Measurements from ENCODE around the gene KCTD4.
A peak's percentile ranks its signal among the peaks of the same experiment; 100 is the strongest.

The KCTD4 gene

GRCh38 chr13:45184693-45185092, 16.2 kb downstream of the KCTD4 start:
- 95% methylated on average over 4 of the region's 5 CpGs for WGBS
- H3K27me3 ChIP-seq (ENCODE audit: control insufficient read depth in 1 of 2, insufficient read depth in 1 of 2, low read length in 2 of 2) = no peaks in the 10 kb centered on the region
- H3K27ac ChIP-seq (ENCODE audit: low read length, poor library complexity, severe bottlenecking) = no peak overlapping the region

GRCh38 chr13:45180713-45181601, 19.9 kb downstream of the KCTD4 start:
- H3K4me1 ChIP-seq (ENCODE audit: control insufficient read depth, insufficient read depth, low read depth, low read length) = peaks cover 12% of the 10 kb centered on the region
- no peak overlapping the region for H3K18ac ChIP-seq (ENCODE audit: low read depth in 1 of 2, low read length in 2 of 2)
- H3K27ac ChIP-seq (ENCODE audit: low read length, poor library complexity, severe bottlenecking) = peak overlapping the region; percentile 31
- DNase-seq = no peak
- peak overlapping the region; percentile 71 for H2AK5ac ChIP-seq (ENCODE audit: low read length, severe bottlenecking)
- H3K27me3 ChIP-seq (ENCODE audit: control insufficient read depth in 1 of 2, insufficient read depth in 1 of 2, low read length in 2 of 2) = no peaks in the 10 kb centered on the region
- peak overlapping the region; percentile 50 for H3K9ac ChIP-seq (ENCODE audit: low read length)
- no peaks in the 10 kb centered on the region for H3K9me3 ChIP-seq (ENCODE audit: control insufficient read depth, low read length)
- peak overlapping the region in 1 of 2 experiments; percentile 30 for H2BK12ac ChIP-seq (ENCODE audit: low read length in 2 of 2)
- no peak overlapping the region for H3K4me3 ChIP-seq (ENCODE audit: insufficient read depth in 1 of 2, low read depth in 1 of 2, low read length in 2 of 2)
- H2AFZ ChIP-seq (ENCODE audit: low read depth, low read length) = no peak overlapping the region
- H3K14ac ChIP-seq (ENCODE audit: low read length in 2 of 2) = no peak overlapping the region
- H2BK15ac ChIP-seq (ENCODE audit: low read depth, poor library complexity, severe bottlenecking) = no peak overlapping the region
- peaks cover 3 to 22% of the 10 kb centered on the region in 2 experiments for H3K36me3 ChIP-seq (ENCODE audit: control insufficient read depth in 1 of 2, insufficient read depth in 2 of 2, low read depth in 1 of 2, low read length in 2 of 2)
- H4K91ac ChIP-seq (ENCODE audit: low read length) = no peak overlapping the region
- no peak overlapping the region for H3K4me2 ChIP-seq (ENCODE audit: low read length, poor library complexity, severe bottlenecking)
- no peak overlapping the region for H3K4ac ChIP-seq (ENCODE audit: low read depth in 1 of 2, low read length in 2 of 2)
- no peak overlapping the region for H3K23ac ChIP-seq (ENCODE audit: low read length in 2 of 2)
- no peak overlapping the region for H2BK120ac ChIP-seq (ENCODE audit: low read depth, low read length)
- H2BK5ac ChIP-seq (ENCODE audit: low read depth, low read length, poor library complexity, severe bottlenecking) = no peak overlapping the region
- no peak overlapping the region for H4K8ac ChIP-seq (ENCODE audit: low read length)
- WGBS = 97% methylated on average over 7 of the region's 7 CpGs
- peaks cover 7% of the 10 kb centered on the region for H3K79me1 ChIP-seq (replicated peaks; ENCODE audit: low read length, poor library complexity, severe bottlenecking)

More at GRCh38 chr13:45184693-45185092, 16.2 kb downstream of the KCTD4 start:
- no peak overlapping the region for H3K9ac ChIP-seq (ENCODE audit: low read length)
- H3K9me3 ChIP-seq (ENCODE audit: control insufficient read depth, low read length) = no peaks in the 10 kb centered on the region
- H3K18ac ChIP-seq (ENCODE audit: low read depth in 1 of 2, low read length in 2 of 2) = no peak overlapping the region
- H3K79me1 ChIP-seq (replicated peaks; ENCODE audit: low read length, poor library complexity, severe bottlenecking) = peaks cover 7% of the 10 kb centered on the region
- no peak overlapping the region for H3K4ac ChIP-seq (ENCODE audit: low read depth in 1 of 2, low read length in 2 of 2)
- DNase-seq = no peak
- H2BK120ac ChIP-seq (ENCODE audit: low read depth, low read length) = no peak overlapping the region
- H2AFZ ChIP-seq (ENCODE audit: low read depth, low read length) = no peak overlapping the region
- no peak overlapping the region for H3K23ac ChIP-seq (ENCODE audit: low read length in 2 of 2)
- no peak overlapping the region for H2AK5ac ChIP-seq (ENCODE audit: low read length, severe bottlenecking)
- H3K4me3 ChIP-seq (ENCODE audit: insufficient read depth in 1 of 2, low read depth in 1 of 2, low read length in 2 of 2) = no peak overlapping the region
- H4K8ac ChIP-seq (ENCODE audit: low read length) = no peak overlapping the region
- H2BK5ac ChIP-seq (ENCODE audit: low read depth, low read length, poor library complexity, severe bottlenecking) = no peak overlapping the region
- no peak overlapping the region for H2BK12ac ChIP-seq (ENCODE audit: low read length in 2 of 2)
- no peak overlapping the region for H3K14ac ChIP-seq (ENCODE audit: low read length in 2 of 2)
- H2BK15ac ChIP-seq (ENCODE audit: low read depth, poor library complexity, severe bottlenecking) = no peak overlapping the region
- peaks cover 8% of the 10 kb centered on the region for H3K4me1 ChIP-seq (ENCODE audit: control insufficient read depth, insufficient read depth, low read depth, low read length)
- no peak overlapping the region for H4K91ac ChIP-seq (ENCODE audit: low read length)
- H3K36me3 ChIP-seq (ENCODE audit: control insufficient read depth in 1 of 2, insufficient read depth in 2 of 2, low read depth in 1 of 2, low read length in 2 of 2) = peaks cover 3 to 21% of the 10 kb centered on the region in 2 experiments
- no peak overlapping the region for H3K4me2 ChIP-seq (ENCODE audit: low read length, poor library complexity, severe bottlenecking)

GRCh38 chr13:45180303-45180702, 20.5 kb downstream of the KCTD4 start:
- Histone ChIP-seq H4K91ac (ENCODE audit: low read length) (no peak overlapping the region), H2BK15ac (ENCODE audit: low read depth, poor library complexity, severe bottlenecking) (no peak overlapping the region), H2AK5ac (ENCODE audit: low read length, severe bottlenecking) (no peak overlapping the region), H2AFZ (ENCODE audit: low read depth, low read length) (no peak overlapping the region), H3K4me1 (ENCODE audit: control insufficient read depth, insufficient read depth, low read depth, low read length) (peaks cover 12% of the 10 kb centered on the region), H2BK12ac (ENCODE audit: low read length in 2 of 2) (no peak overlapping the region), H2BK120ac (ENCODE audit: low read depth, low read length) (no peak overlapping the region), H3K79me1 (replicated peaks; ENCODE audit: low read length, poor library complexity, severe bottlenecking) (peaks cover 7% of the 10 kb centered on the region), H3K4ac (ENCODE audit: low read depth in 1 of 2, low read length in 2 of 2) (no peak overlapping the region), H3K23ac (ENCODE audit: low read length in 2 of 2) (no peak overlapping the region), H3K9me3 (ENCODE audit: control insufficient read depth, low read length) (no peaks in the 10 kb centered on the region), H4K8ac (ENCODE audit: low read length) (no peak overlapping the region), H2BK5ac (ENCODE audit: low read depth, low read length, poor library complexity, severe bottlenecking) (no peak overlapping the region), H3K18ac (ENCODE audit: low read depth in 1 of 2, low read length in 2 of 2) (no peak overlapping the region), H3K27me3 (ENCODE audit: control insufficient read depth in 1 of 2, insufficient read depth in 1 of 2, low read length in 2 of 2) (no peaks in the 10 kb centered on the region), H3K27ac (ENCODE audit: low read length, poor library complexity, severe bottlenecking) (no peak overlapping the region), H3K36me3 (ENCODE audit: control insufficient read depth in 1 of 2, insufficient read depth in 2 of 2, low read depth in 1 of 2, low read length in 2 of 2) (peaks cover 7 to 24% of the 10 kb centered on the region in 2 experiments), H3K4me2 (ENCODE audit: low read length, poor library complexity, severe bottlenecking) (no peak overlapping the region), H3K14ac (ENCODE audit: low read length in 2 of 2) (no peak overlapping the region), H3K4me3 (ENCODE audit: insufficient read depth in 1 of 2, low read depth in 1 of 2, low read length in 2 of 2) (no peak overlapping the region), H3K9ac (ENCODE audit: low read length) (no peak overlapping the region)
- DNase-seq = no peak
- WGBS = 93% methylated on average over 2 of the region's 3 CpGs

- no peak overlapping the region for H3K9ac ChIP-seq (ENCODE audit: low read length)
- H4K91ac ChIP-seq (ENCODE audit: low read length) = no peak overlapping the region
- no peak overlapping the region for H2BK15ac ChIP-seq (ENCODE audit: low read depth, poor library complexity, severe bottlenecking)
- H3K79me1 ChIP-seq (replicated peaks; ENCODE audit: low read length, poor library complexity, severe bottlenecking) = peaks cover 4% of the 10 kb centered on the region
- no peak overlapping the region for H2BK5ac ChIP-seq (ENCODE audit: low read depth, low read length, poor library complexity, severe bottlenecking)
- no peak overlapping the region for H3K4me2 ChIP-seq (ENCODE audit: low read length, poor library complexity, severe bottlenecking)
- no peak overlapping the region for H4K8ac ChIP-seq (ENCODE audit: low read length)
- H3K4me3 ChIP-seq (ENCODE audit: insufficient read depth in 1 of 2, low read depth in 1 of 2, low read length in 2 of 2) = no peak overlapping the region
- no peak overlapping the region for H3K23ac ChIP-seq (ENCODE audit: low read length in 2 of 2)
- no peak overlapping the region for H2BK120ac ChIP-seq (ENCODE audit: low read depth, low read length)
- H3K4me1 ChIP-seq (ENCODE audit: control insufficient read depth, insufficient read depth, low read depth, low read length) = peaks cover 9% of the 10 kb centered on the region
- no peaks in the 10 kb centered on the region for H3K27me3 ChIP-seq (ENCODE audit: control insufficient read depth in 1 of 2, insufficient read depth in 1 of 2, low read length in 2 of 2)
- H2BK12ac ChIP-seq (ENCODE audit: low read length in 2 of 2) = no peak overlapping the region
- peak overlapping the region; percentile 98 for H3K27ac ChIP-seq (ENCODE audit: low read length, poor library complexity, severe bottlenecking)
- peaks cover 4 to 18% of the 10 kb centered on the region in 2 experiments for H3K36me3 ChIP-seq (ENCODE audit: control insufficient read depth in 1 of 2, insufficient read depth in 2 of 2, low read depth in 1 of 2, low read length in 2 of 2)
- H2AK5ac ChIP-seq (ENCODE audit: low read length, severe bottlenecking) = no peak overlapping the region
- no peak overlapping the region for H2AFZ ChIP-seq (ENCODE audit: low read depth, low read length)
- DNase-seq = no peak
- no peak overlapping the region for H3K4ac ChIP-seq (ENCODE audit: low read depth in 1 of 2, low read length in 2 of 2)
- H3K18ac ChIP-seq (ENCODE audit: low read depth in 1 of 2, low read length in 2 of 2) = no peak overlapping the region
- H3K14ac ChIP-seq (ENCODE audit: low read length in 2 of 2) = no peak overlapping the region
- H3K9me3 ChIP-seq (ENCODE audit: control insufficient read depth, low read length) = no peaks in the 10 kb centered on the region
These were observed 21.4 kb downstream of the KCTD4 start for GRCh38 chr13:45179428-45179827.
